ENCODE results near the gene ZNF10. TPM values are rescaled to one million over a fixed set of nuclear protein-coding genes. Genes with fewer than 3 reads are reported as not detected.

ZNF10 gene
- total and polyA plus RNA-seq, 2 of the 8 experiments (the other 6 are each of a cell fraction or from before 2014, with no cell fraction given): 5.2 to 11.9 TPM

- Histone ChIP-seq H3K14ac (ENCODE audit: insufficient read length) (no peak overlapping the region), H2BK20ac (ENCODE audit: low read length) (no peak overlapping the region), H3K23me2 (ENCODE audit: low read depth, low read length) (peaks cover 2% of the 10 kb centered on the region), H2BK15ac (ENCODE audit: low read length) (no peak overlapping the region), H3K79me2 (ENCODE audit: control insufficient read depth in 1 of 2, insufficient read depth in 2 of 2, low read length in 2 of 2) (peaks cover 4 to 26% of the 10 kb centered on the region in 2 experiments; a peak in 2 of 4 replicates), H3K27ac (ENCODE audit: low read depth, low read length) (peak overlapping the region; percentile 87; the same call in 1 of the 2 replicates), H3K4ac (replicated peaks; ENCODE audit: insufficient read length, low read depth, low read length) (no peak overlapping the region), H2AK5ac (ENCODE audit: low read depth, low read length) (no peak overlapping the region), H2BK12ac (ENCODE audit: low read depth, low read length) (no peak overlapping the region), H3K23ac (ENCODE audit: insufficient read length) (no peak overlapping the region), H4K20me1 (replicated peaks in 1 of 2; ENCODE audit: control insufficient read depth in 1 of 2, insufficient read depth in 2 of 2, low read length in 2 of 2) (no peaks in the 10 kb centered on the region), H3K27me3 (replicated peaks in 1 of 4; ENCODE audit: control insufficient read depth in 3 of 4, extremely low read depth in 1 of 4, insufficient read depth in 3 of 4, low read length in 3 of 4) (no peaks in the 10 kb centered on the region), H2AFZ (ENCODE audit: low read length) (peak overlapping the region; percentile 63; the same call in 1 of the 2 replicates), H2BK120ac (replicated peaks; ENCODE audit: low read depth, low read length) (no peak overlapping the region), H3K9me3 (ENCODE audit: insufficient read depth in 2 of 2, low read depth in 1 of 2, low read length in 1 of 2) (peaks cover 34 to 40% of the 10 kb centered on the region in 2 experiments), H3K4me3 (ENCODE audit: extremely low read depth in 1 of 4, insufficient read depth in 2 of 4, low read depth in 3 of 4, low read length in 4 of 4) (peak overlapping the region; percentile 69 to 98 (median 87)), H3K4me1 (replicated peaks in 1 of 4; ENCODE audit: control insufficient read depth in 3 of 4, insufficient read depth in 4 of 4, low read length in 3 of 4) (no peaks in the 10 kb centered on the region), H3K4me2 (ENCODE audit: insufficient read depth in 1 of 2, low read depth in 2 of 2, low read length in 2 of 2) (peak overlapping the region; percentile 73 to 81), H3K36me3 (ENCODE audit: control insufficient read depth in 2 of 4, insufficient read depth in 4 of 4, low read length in 3 of 4) (peaks cover 3 to 50% (median 27%) of the 10 kb centered on the region in 4 experiments; a peak in 5 of 8 replicates), H3K56ac (replicated peaks; ENCODE audit: insufficient read length, low read depth, low read length) (no peak overlapping the region), H3K9ac (replicated peaks in 1 of 4; ENCODE audit: extremely low read depth in 1 of 4, low read depth in 3 of 4, low read length in 3 of 4) (peak overlapping the region in 3 of 4 experiments; percentile 74 to 89 (median 75); a peak in 5 of 7 replicates), H2BK5ac (ENCODE audit: low read depth, low read length) (peak overlapping the region; percentile 93), H4K8ac (ENCODE audit: extremely low read depth, insufficient read depth, low read length) (peak overlapping the region; percentile 96), H3K79me1 (ENCODE audit: low read depth, low read length) (no peaks in the 10 kb centered on the region), H4K5ac (ENCODE audit: insufficient read length, low read depth, low read length) (peak overlapping the region; percentile 96), H4K91ac (replicated peaks; ENCODE audit: insufficient read length, low read length) (no peak overlapping the region), H3K18ac (ENCODE audit: extremely low read depth, low read length) (peak overlapping the region; percentile 95; the same call in 1 of the 2 replicates)
- TF ChIP-seq CHD2 (IDR thresholded peaks at IDR 0.05; ENCODE audit: low read length): no peak
- TF ChIP-seq YY1 (IDR thresholded peaks at IDR 0.05; ENCODE audit: low read depth, low read length): 0 out of 2 replicates have a peak, but pooled peaks have one; percentile 19
- FAIRE-seq: no peak
- CTCF ChIA-PET (ENCODE audit: partially characterized antibody): interaction anchor here (0.6 kb wide), 1 partner anchor 365 kb away, joined by 5 read pairs; no protein-coding TSS in a partner anchor
- peak in 1 of 2 experiments; percentile 39 for DNase-seq (ENCODE audit: low read depth in 1 of 2, low spot score in 2 of 2)
- WGBS, 2 experiments (ENCODE audit: extremely low coverage in 1 of 2, insufficient coverage in 1 of 2, insufficient read length in 1 of 2, insufficient replicate concordance in 2 of 2, low coverage in 1 of 2, low lambda C conversion rate in 2 of 2, missing lambda C conversion rate in 1 of 2): 35% methylated on average over 18 of the region's 26 CpGs; no CpG with 5 or more reads in 1 of the 2 experiments
- POLR2A ChIA-PET (ENCODE audit: partially characterized antibody): interaction anchor here (0.7 to 2.8 kb wide), 11 partner anchors 8 to 221 kb away, joined by 3 to 20 read pairs (median 4); partner anchors contain the start of genes ZNF26, ZNF268 and ZNF84
Observed at GRCh38 chr12:133129368-133130037, 924 bp upstream of the ZNF10 start.

Measured in H1 (cell line).